Ovary (tissue), 9 donors: Measurements from ENCODE around the gene SLAIN1. TPM values are rescaled to one million over a fixed set of nuclear protein-coding genes. Genes with fewer than 3 reads are reported as not detected.
"Not testable (repeated sequence)": the region's sequence is repeated elsewhere in the genome, so short reads cannot be mapped to it uniquely, and the experiment has no call there.

ENCODE experiments used
- DNase-seq, 5 donors: peaks; one replicate each; pipeline ENCODE4 v3.0.0-alpha.2; 2019 to 2020
- H3K27ac ChIP-seq, 2 donors: fragments of 200-600 bp; one replicate each; pipeline versions ENCODE4 v1.5.1 to v1.8.0; 2019 to 2022
- H3K27me3 ChIP-seq: fragments of 200-600 bp; one replicate; pipeline ENCODE4 v1.8.0; 2022
- H3K36me3 ChIP-seq: fragments of 200-600 bp; sonication (generic); one replicate; pipeline ENCODE4 v1.5.1; 2019
- H3K4me1 ChIP-seq: one replicate; pipeline ENCODE4 v1.8.1; 2013; ENCODE audit warnings: mild to moderate bottlenecking, moderate library complexity; ENCODE audit not compliant: insufficient read depth
- H3K4me3 ChIP-seq: fragments of 200-600 bp; sonication (generic); one replicate; pipeline ENCODE4 v1.5.1; 2017
- H3K9me3 ChIP-seq, 2 donors: fragments of 200-600 bp in 1 of 2; sonication (generic) in 1 of 2; one replicate each; pipeline versions ENCODE4 v1.5.1 to v1.8.1; 2013 to 2019; ENCODE audit warnings: mild to moderate bottlenecking in 1 of 2, moderate library complexity in 1 of 2
- CTCF ChIP-seq, 3 donors: fragments of 450-650 bp in 2 of 3; fragments of 200-600 bp in 1 of 3; IDR thresholded peaks; one replicate each; pipeline versions ENCODE4 v1.5.1 to v1.8.0; 2016 to 2022; ENCODE audit warnings: antibody characterized with exemption in 3 of 3, mild to moderate bottlenecking in 1 of 3
- EP300 ChIP-seq: sonication (generic); formaldehyde crosslinking; IDR thresholded peaks from one replicate; pipeline ENCODE4 v1.6.1; 2017; ENCODE audit warnings: antibody characterized with exemption
- POLR2A ChIP-seq: fragments of 450-650 bp; IDR thresholded peaks from one replicate; pipeline ENCODE4 v1.6.1; 2017; ENCODE audit warnings: antibody characterized with exemption, mild to moderate bottlenecking, moderate library complexity
- WGBS, 3 donors: extraction: QIAGEN DNeasy Blood & Tissue Kit in 1 of 3; methylation state at CpG; one replicate each; pipeline versions ENCODE4 v1.1.5 to v1.1.7; 2013 to 2017; 5-methylcytosine and 5-hydroxymethylcytosine counted together
- intact Hi-C, 4 donors: fragments of 100-400 bp; cut with DNase I; formaldehyde crosslinking; loops; one replicate each; pipeline versions ENCODE4 v1.11.0 to v1.15.1; 2022 to 2023
- polyA plus RNA-seq, 2 donors: library from polyadenylated mRNA; stranded (reverse); fragments of 200-250 nt in 1 of 2; fragments of 350-450 nt in 1 of 2; fragmentation: Illumina TruSeq in 1 of 2; extraction: RNeasy Lipid Tissue Mini Kit (QIAGEN cat#74804) in 1 of 2; gene quantifications; one replicate each; pipeline ENCODE4 v1.2.3, GENCODE V29; 2013 to 2014
- total RNA-seq, 7 donors: library from RNA; depleted of rRNA in 2 of 7; stranded (reverse); fragments of >200 nt in 2 of 7; fragmentation: NEBNext Ultra II Directional in 3 of 7; extraction: Animal tissue kit (Norgen Biotek cat#: 25700) in 3 of 7; gene quantifications; one replicate each; pipeline versions ENCODE4 v1.1.0 to v1.2.4, GENCODE V29; 2016 to 2023
- donor health status: DM: no; HTN: no; CAD: no; lungs with moderate emphysema.
- donor health status: DM: no; HTN: no; CAD: no.
- donor health status: Bipolar disorder and iron deficiency.
- donor health status: DM: yes; HTN: yes; CAD: no.
- donor health status: DM: no; HTN: no; CAD: no.
- donor health status: DM: yes; HTN: yes; CAD: no.

SLAIN1 gene
- total and polyA plus RNA-seq, 9 donors: 4.6 to 24.2 (median 9.8) TPM

GRCh38 chr13:77660841-77661250, 36.6 kb upstream of the SLAIN1 start:
- no peaks in the 10 kb centered on the region for H3K27me3 ChIP-seq
- TF ChIP-seq POLR2A (no peak), EP300 (no peak), CTCF (IDR thresholded peaks at IDR 0.05) (no peak)
- intact Hi-C loops: no loop called here
- H3K36me3 ChIP-seq: no peaks in the 10 kb centered on the region
- no peaks in the 10 kb centered on the region for H3K4me1 ChIP-seq
- H3K9me3 ChIP-seq: no peaks in the 10 kb centered on the region
- no peak overlapping the region for H3K27ac ChIP-seq
- H3K4me3 ChIP-seq: no peak overlapping the region
- WGBS, 3 donors: 87 to 92% (median 90%) methylated on average over 10 to 15 of the region's 15 CpGs
- no peak for DNase-seq

GRCh38 chr13:77662301-77662700, 35.2 kb upstream of the SLAIN1 start:
- H3K9me3 ChIP-seq, H3K36me3 ChIP-seq, H3K27me3 ChIP-seq, H3K27ac ChIP-seq, H3K4me3 ChIP-seq, H3K4me1 ChIP-seq, intact Hi-C loops, DNase-seq: not testable (repeated sequence)
- 87 to 90% (median 88%) methylated on average over 16 of the region's 16 CpGs for WGBS, 3 donors

- H3K4me3 ChIP-seq, H3K27ac ChIP-seq, H3K4me1 ChIP-seq, intact Hi-C loops, DNase-seq, H3K36me3 ChIP-seq, H3K27me3 ChIP-seq, H3K9me3 ChIP-seq: not testable (repeated sequence)
- WGBS, 3 donors: 90 to 100% (median 94%) methylated on average over 6 to 14 of the region's 15 CpGs
Measured at GRCh38 chr13:77662831-77663230, 34.7 kb upstream of the SLAIN1 start.

- Histone ChIP-seq H3K9me3 (no peaks in the 10 kb centered on the region), H3K27me3 (no peaks in the 10 kb centered on the region), H3K4me1 (no peaks in the 10 kb centered on the region), H3K27ac (no peak overlapping the region), H3K4me3 (no peak overlapping the region), H3K36me3 (no peaks in the 10 kb centered on the region)
- TF ChIP-seq POLR2A (no peak), CTCF (IDR thresholded peaks at IDR 0.05) (no peak), EP300 (no peak)
- intact Hi-C loops: no loop called here
- DNase-seq: no peak
Measured at GRCh38 chr13:77674852-77675251, 22.6 kb upstream of the SLAIN1 start.

GRCh38 chr13:77678691-77679235, 18.7 kb upstream of the SLAIN1 start:
- WGBS, 3 donors: 50 to 72% (median 54%) methylated on average over 5 of the region's 5 CpGs
- Histone ChIP-seq H3K4me1 (no peaks in the 10 kb centered on the region), H3K27ac (no peak overlapping the region), H3K4me3 (no peak overlapping the region), H3K9me3 (no peaks in the 10 kb centered on the region), H3K27me3 (no peaks in the 10 kb centered on the region), H3K36me3 (no peaks in the 10 kb centered on the region)
- TF ChIP-seq EP300: no peak
- TF ChIP-seq CTCF (IDR thresholded peaks at IDR 0.05): no peak
- no peak for TF ChIP-seq POLR2A
- intact Hi-C loops: no loop called here
- no peak for DNase-seq

- Histone ChIP-seq H3K4me1 (no peaks in the 10 kb centered on the region), H3K4me3 (no peak overlapping the region), H3K27me3 (no peaks in the 10 kb centered on the region), H3K9me3 (no peaks in the 10 kb centered on the region), H3K27ac (no peak overlapping the region), H3K36me3 (no peaks in the 10 kb centered on the region)
- TF ChIP-seq EP300 (no peak), POLR2A (no peak), CTCF (IDR thresholded peaks at IDR 0.05) (no peak)
- no peak for DNase-seq
- intact Hi-C loops: no loop called here
- WGBS, 3 donors: 72 to 76% (median 74%) methylated on average over 2 of the region's 2 CpGs
Measured at GRCh38 chr13:77687799-77688198, 9.7 kb upstream of the SLAIN1 start.
